22Rv1 (cell line): Measurements from ENCODE around the gene PRDX1.
"Not testable (repeated sequence)": the region's sequence is repeated elsewhere in the genome, so short reads cannot be mapped to it uniquely, and the experiment has no call there.

Experiments used
- H3K27ac ChIP-seq: fragments of 450-650 bp; 2 replicates; pipeline ENCODE4 v1.5.1; 2017
- ZFX ChIP-seq: fragments of 450-650 bp; IDR thresholded peaks from 2 replicates; pipeline ENCODE4 v1.6.1; 2017; ENCODE audit warnings: antibody characterized with exemption, borderline replicate concordance
- TF ChIP-seq, protein P1 (sequence below): fragments of 450-650 bp; IDR thresholded peaks from 2 replicates; pipeline ENCODE4 v1.5.1; 2017; ENCODE audit warnings: mild to moderate bottlenecking

The PRDX1 gene

GRCh38 chr1:45470306-45470798, 51.3 kb downstream of the PRDX1 start:
- TF ChIP-seq, protein P1, sequence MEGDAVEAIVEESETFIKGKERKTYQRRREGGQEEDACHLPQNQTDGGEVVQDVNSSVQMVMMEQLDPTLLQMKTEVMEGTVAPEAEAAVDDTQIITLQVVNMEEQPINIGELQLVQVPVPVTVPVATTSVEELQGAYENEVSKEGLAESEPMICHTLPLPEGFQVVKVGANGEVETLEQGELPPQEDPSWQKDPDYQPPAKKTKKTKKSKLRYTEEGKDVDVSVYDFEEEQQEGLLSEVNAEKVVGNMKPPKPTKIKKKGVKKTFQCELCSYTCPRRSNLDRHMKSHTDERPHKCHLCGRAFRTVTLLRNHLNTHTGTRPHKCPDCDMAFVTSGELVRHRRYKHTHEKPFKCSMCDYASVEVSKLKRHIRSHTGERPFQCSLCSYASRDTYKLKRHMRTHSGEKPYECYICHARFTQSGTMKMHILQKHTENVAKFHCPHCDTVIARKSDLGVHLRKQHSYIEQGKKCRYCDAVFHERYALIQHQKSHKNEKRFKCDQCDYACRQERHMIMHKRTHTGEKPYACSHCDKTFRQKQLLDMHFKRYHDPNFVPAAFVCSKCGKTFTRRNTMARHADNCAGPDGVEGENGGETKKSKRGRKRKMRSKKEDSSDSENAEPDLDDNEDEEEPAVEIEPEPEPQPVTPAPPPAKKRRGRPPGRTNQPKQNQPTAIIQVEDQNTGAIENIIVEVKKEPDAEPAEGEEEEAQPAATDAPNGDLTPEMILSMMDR, result no peak
- no peak for TF ChIP-seq ZFX
- no peak overlapping the region for H3K27ac ChIP-seq

DNA sequence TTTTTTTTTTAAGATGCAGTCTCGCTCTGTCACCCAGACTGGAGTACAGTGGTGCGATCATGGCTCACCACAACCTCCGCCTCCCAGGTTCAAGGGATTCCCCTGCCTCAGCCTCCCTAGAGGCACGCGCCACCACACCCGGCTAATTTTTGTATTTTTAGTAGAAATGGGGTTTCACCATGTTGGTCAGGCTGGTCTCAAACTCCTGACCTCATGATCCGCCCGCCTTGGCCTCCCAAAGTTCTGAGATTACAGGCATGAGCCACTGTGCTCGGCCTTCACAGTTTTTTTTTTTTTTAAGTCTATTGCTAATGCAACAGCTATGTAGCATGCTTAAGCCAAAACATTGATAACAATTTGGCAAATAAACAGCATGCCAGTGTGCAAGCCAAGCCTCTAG, 54.3 kb downstream of the PRDX1 start:
- not testable (repeated sequence) for H3K27ac ChIP-seq

- TF ChIP-seq, protein P1, result no peak
- H3K27ac ChIP-seq, result no peak overlapping the region
Observed at GRCh38 chr1:45465277-45465676, 56.4 kb downstream of the PRDX1 start.
